Adipose tissue (tissue), 3 donors: Measurements from ENCODE around the gene ABCA1. TPM values are rescaled to one million over a fixed set of nuclear protein-coding genes. Genes with fewer than 3 reads are reported as not detected.
"Not testable (repeated sequence)": the region's sequence is repeated elsewhere in the genome, so short reads cannot be mapped to it uniquely, and the experiment has no call there.

Experiments used
- H3K27ac ChIP-seq: one replicate; pipeline ENCODE4 v1.5.1; 2013; ENCODE audit warnings: low read depth, low read length
- WGBS, 3 donors: extraction: QIAGEN DNeasy Blood & Tissue Kit; methylation state at CpG; one replicate each; pipeline ENCODE4 v1.1.7; 2013; 5-methylcytosine and 5-hydroxymethylcytosine counted together
- polyA plus RNA-seq, 3 donors: library from polyadenylated mRNA; stranded (reverse); fragments of 200-250 nt; gene quantifications; one replicate each; pipeline ENCODE4 v1.2.3, GENCODE V29; 2013
- donor health status: healthy with polysubstance abuse.
- donor health status: Bipolar disorder and iron deficiency.
- donor health status: healthy.

ABCA1 gene
- polyA plus RNA-seq, 3 donors = 2.8 to 38.1 (median 14.4) TPM

DNA sequence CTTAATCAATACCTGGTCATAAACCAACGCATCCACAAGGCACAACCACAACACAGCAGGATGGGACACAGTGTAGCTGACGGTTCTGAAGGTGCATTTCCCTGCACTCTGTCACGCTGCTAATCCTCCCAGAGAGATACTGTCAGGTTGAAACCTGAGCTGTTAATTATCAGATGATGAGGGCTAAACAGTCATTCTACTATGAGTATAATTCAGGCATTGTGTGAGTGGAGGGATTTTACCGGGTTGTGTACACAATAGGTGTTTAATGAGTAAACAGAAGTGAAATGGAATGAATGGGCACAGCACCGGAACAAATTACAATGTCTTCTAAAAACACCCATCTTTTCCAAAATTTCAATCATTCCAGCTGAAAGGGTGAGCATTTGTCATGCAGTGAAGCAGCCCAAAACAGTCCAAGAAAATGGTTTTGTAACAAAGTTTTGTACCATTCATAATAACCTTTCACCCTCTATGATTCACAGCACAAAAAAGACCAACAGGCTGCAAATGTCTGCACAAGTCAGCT lies 71.5 kb downstream of the ABCA1 start:
- 29 to 87% (median 85%) methylated on average over 5 of the region's 5 CpGs for WGBS, 3 donors
- no peak overlapping the region for H3K27ac ChIP-seq

DNA sequence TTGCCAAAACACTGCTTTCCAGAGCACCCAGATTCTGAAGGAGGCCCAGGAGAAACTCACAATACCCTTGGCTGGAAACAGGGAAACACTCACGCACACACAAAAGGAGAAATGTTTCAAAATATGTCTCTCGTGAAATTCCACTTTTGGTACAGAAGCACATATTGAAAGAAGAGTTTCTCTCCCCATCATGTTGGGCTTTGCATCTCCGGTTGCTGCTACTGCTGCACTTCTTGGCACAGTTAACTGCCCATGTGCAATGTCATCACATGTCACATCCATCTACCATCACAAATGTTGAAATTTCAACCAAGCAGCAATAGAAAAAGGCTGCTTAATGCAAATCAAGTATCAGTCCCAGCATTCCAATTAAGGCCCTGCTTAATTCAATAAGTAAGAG lies 72.1 kb downstream of the ABCA1 start:
- H3K27ac ChIP-seq = no peak overlapping the region
- 65 to 91% (median 65%) methylated on average over 3 of the region's 3 CpGs for WGBS, 3 donors

DNA sequence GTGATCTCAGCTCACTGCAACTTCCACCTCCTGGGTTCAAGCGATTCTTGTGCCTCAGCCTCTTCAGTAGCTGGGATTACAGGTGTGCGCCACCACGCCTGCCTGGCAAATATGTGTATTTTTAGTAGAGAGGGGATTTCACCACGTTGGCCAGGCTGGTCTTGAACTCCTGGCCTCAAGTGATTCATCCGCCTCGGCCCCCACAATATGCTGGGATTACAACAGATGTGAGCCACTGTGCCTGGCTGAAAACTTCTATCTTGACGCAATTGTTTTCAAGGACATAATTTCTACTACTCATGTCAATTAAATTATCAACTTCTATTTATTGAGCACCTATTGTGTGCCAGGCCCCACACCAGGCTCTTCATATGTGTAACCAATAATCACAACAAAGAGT lies 72.7 kb downstream of the ABCA1 start:
- WGBS, 3 donors = 85 to 93% (median 91%) methylated on average over 7 of the region's 7 CpGs
- not testable (repeated sequence) for H3K27ac ChIP-seq

DNA sequence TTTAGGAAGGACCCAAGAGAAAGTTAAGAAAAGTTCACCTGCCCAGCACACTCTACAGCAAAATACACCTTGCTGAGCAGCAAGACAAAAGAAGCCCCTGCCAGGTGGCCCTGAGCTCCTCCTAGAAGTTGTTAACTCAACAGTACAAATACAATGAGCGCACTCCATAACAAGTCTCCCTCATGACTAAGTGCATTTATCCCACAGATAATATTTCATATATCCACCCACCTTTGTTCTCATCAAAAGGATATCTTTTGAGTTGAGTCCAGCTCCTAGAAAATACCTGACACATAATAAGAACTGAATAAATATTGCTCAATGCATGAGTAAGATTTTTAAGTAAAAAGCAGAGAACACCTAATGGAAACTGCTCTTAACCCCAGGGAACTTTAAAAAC lies 73.3 kb downstream of the ABCA1 start:
- H3K27ac ChIP-seq = no peak overlapping the region
- WGBS, 3 donors = 88 to 94% (median 89%) methylated on average over 1 of the region's 1 CpG

DNA sequence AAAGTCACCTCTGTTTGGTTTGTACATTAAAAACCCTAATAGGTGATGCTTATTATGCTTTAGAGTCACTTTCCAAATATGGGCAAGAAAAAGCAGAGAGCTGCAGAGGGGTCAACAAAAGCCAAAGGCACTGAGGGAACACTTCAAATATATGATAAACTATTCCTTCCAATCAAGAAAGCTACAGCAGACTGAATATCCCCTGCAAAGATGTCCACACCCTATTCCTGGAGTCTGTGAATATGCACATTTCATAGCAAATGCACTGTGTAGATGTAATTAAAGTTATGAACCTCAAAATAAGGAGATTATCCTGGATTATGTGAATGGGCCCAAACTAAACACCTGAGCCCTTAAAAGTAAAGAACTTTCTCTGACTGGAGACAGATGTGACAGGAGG lies 74.3 kb downstream of the ABCA1 start:
- no peak overlapping the region for H3K27ac ChIP-seq

DNA sequence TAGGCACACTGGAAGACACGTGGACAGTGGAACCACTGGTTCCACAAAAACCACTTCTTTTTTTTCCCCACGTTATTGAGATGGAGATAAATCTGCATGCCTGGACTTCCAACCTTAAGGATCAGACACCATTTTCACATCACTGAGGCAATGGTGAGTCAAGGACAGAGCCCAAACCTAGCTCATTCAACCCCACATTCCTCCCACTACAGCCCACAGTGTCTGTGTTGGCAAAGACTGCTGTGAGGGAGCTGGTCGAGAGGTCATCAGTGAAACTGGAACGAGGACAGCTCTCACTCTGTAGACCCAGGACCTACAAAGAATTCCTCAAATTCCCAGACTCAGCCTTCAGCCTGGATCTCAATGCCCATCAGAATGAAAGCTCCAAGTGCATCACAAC lies 74.8 kb downstream of the ABCA1 start:
- 70 to 81% (median 73%) methylated on average over 4 of the region's 4 CpGs for WGBS, 3 donors

DNA sequence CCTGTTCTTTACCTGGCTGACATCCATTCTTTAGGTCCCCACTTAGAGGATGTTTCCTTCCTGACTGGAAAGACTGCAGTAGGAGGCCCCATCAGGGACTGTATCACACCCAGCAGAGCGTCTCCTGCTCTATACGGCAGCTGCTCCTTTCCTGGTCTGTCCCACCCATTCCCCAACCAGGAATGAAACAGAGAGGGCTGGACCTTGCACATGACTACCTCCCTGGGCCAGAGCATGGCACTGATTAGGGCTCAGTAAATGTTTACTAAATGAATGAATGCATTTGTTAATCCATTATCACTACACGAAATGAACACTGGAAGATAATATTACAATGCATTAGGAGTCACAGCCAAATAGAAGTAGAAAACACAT lies 76.4 kb downstream of the ABCA1 start:
- 70 to 81% (median 80%) methylated on average over 3 of the region's 3 CpGs for WGBS, 3 donors

More for the DNA sequence above, 74.8 kb downstream of the ABCA1 start:
- no peak overlapping the region for H3K27ac ChIP-seq

DNA sequence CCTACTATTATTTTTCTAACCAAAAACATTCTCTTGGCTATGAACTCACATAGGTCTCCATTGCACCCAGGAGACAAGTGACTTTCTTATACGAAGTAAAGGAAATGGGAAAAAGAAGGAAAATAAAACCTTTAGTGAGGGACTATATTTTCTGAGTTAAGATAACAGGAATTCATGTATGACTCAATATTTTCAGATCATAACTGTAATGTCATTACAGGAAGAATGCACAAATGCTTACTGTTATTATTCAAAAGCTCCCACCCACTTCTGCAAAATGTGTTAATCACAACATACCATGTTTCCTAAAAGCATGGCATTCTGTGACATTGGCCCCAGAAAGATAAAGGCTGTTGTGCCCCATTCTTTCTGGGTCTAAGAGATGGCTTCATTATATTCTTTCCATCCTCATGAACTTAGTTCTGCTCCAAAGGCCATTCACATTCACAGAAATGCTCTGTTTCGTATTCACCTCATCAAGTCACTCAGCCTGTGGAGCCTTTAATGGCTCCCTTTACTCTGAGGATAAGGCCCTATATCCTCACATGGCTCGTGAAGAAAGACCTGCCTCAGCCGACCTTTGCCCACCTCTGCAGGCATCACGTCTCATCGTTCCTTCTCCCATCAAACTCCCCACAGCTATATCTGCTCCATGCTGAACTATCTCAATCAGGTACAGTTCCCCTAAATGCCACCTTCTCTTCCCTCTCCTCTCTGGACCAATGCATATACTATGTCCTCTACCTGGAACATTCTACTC lies 77.0 kb downstream of the ABCA1 start:
- 83 to 91% (median 86%) methylated on average over 6 of the region's 6 CpGs for WGBS, 3 donors

More for the DNA sequence above, 76.4 kb downstream of the ABCA1 start:
- H3K27ac ChIP-seq = no peak overlapping the region

DNA sequence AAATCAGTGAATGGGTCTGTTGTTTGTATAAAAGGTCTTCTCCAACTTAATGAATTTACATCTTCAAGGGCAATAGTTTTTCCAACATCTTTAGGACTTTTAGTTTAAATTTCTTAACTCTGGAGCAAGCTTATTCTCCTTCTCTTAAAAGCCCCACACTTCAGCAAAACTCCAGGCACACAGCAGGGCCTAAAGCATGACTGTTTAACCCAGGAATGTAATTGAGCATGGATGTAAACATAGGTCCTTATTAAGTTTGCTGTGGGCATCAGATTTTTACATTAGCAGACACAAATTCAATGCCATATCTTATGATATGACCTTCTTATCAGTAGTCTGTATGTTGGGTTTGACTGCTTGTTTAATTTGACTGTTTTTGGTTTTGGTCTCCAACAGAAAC lies 78.9 kb downstream of the ABCA1 start:
- no peak overlapping the region for H3K27ac ChIP-seq

More for the DNA sequence above, 77.0 kb downstream of the ABCA1 start:
- H3K27ac ChIP-seq = peak overlapping the region; percentile 43

DNA sequence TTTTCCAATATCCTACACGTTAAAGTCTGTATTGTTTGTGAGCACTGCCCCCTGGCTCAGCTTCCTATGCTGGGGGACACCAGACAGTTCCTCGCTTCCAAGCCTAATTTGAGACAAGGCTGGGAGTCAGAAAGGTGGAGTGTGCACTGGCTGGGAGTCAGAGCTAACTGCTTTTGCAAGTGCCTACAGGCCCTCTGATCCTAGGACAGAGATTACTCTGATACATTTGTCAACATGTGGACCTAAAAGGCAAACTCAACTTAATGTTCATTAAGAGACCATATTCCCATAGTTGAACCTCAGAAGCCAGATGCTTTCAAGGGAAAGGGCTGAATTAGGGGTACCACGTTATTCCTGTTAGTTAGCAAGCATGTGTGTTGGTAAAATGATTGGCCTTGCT lies 83.2 kb downstream of the ABCA1 start:
- 75 to 85% (median 82%) methylated on average over 3 of the region's 3 CpGs for WGBS, 3 donors
- no peak overlapping the region for H3K27ac ChIP-seq

DNA sequence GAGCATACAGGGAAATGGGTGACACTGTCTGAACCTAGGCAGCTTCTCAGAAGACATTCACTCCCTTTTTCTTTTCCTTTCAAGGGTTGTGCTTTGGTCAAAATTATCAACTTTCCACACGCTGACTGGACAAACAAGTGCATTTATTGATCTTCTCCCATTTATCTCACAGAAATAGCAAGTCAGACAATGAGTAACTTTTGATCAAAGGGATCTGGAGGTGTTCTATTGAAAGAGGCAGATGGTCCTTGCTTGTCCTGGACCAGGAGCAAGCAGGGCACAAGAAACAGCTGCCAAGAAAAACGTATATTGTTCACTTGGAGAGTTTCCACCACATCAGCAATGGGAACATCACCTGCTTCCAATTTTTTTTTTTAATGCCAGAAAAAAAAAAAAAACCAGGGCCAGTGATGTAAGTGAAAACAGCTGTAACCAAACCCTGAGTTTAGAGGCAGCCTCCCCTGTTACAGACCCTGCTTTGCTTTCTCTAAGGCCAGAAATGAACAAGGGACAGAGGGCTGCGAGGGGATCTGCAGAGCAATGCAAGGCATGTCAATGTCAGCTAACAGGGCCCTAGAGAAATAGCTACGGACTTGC lies 84.2 kb downstream of the ABCA1 start:
- WGBS, 3 donors = 47 to 76% (median 67%) methylated on average over 4 of the region's 4 CpGs
- no peak overlapping the region for H3K27ac ChIP-seq

DNA sequence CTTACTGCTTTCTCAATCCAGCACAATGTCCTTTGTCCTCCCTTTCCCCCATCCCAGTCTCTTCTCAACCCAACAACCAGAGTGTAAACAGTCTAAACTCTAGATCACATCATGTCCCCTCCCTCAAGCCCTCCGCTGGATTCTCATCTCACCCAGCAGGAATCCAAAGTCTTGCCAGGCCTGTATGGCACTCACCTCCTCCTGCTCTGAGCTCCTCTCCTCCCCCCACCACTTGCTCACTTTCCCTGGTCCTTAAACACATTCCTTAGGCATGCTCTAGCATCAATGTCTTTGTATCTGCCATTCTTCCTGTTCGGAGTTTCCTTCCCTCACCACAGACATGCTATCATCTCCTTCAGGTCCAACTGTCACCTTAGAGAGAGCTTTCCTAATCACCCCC lies 85.3 kb downstream of the ABCA1 start:
- H3K27ac ChIP-seq = no peak overlapping the region
- 89 to 95% (median 92%) methylated on average over 2 of the region's 2 CpGs for WGBS, 3 donors

DNA sequence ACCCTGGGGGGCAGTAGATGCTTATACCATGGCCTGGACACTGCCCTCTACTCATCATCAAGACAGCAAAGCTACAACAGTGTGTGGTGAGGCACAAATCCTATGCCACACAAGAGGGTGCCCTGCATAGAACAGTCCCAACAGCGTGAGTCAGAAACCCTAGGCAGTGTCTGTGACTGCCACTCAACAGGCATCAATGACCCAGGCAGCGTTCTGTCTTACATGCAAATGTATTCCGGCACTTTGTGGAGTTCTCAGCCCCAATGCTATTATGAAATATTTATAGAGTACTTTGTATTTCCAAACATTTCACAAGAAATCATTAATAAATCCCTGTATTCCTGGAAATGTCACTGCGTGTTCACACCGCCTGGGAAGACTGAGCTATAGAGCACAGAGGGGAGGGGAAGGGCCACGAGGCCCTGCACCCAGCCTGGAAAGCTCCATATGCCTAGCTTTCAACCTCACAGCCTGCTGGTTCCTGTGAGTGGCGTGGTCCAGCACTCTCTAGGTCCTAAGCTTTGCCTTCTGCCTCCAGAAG lies 86.3 kb downstream of the ABCA1 start:
- H3K27ac ChIP-seq = no peak overlapping the region
- 73 to 89% (median 86%) methylated on average over 7 of the region's 7 CpGs for WGBS, 3 donors

DNA sequence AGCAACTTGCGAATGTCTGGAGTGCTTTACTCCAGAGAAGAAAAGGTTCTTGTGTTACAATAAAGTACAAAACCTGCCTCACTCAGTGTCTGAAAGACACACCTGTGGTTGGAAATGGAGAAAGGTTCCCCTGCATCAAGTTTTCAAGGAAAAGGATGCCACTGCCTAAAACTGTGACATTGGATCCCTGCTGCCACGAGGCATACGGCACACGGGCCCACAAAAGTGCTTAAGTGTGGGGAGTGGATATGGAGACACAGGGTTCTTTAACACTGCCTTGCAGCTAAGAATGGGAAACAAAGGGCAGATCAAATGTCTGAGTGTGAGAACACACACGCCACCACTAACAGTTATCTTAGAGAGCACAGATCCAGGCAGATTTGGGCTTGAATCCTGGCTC lies 89.0 kb downstream of the ABCA1 start:
- WGBS, 3 donors = 83 to 96% (median 94%) methylated on average over 5 of the region's 5 CpGs
- no peak overlapping the region for H3K27ac ChIP-seq

DNA sequence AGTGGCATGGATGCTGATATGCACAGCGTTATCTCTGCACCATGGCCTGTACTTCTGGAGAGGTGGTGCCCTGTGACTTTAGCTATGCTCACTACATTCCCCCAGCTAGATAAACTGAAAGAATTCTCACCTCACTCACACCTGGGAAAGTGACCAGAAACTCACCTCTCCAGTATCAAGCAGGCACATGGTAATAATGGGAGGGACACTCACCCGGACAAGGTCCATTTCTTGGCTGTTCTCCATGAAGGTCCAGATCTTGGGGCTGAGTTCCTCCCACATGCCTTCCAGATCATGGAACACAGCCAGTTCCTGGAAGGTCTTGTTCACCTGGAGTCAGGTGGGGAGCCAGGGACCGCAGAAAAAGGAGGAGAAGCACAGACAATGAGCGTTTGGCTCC lies 91.2 kb downstream of the ABCA1 start:
- WGBS, 3 donors = 34 to 90% (median 81%) methylated on average over 4 of the region's 4 CpGs
- no peak overlapping the region for H3K27ac ChIP-seq

DNA sequence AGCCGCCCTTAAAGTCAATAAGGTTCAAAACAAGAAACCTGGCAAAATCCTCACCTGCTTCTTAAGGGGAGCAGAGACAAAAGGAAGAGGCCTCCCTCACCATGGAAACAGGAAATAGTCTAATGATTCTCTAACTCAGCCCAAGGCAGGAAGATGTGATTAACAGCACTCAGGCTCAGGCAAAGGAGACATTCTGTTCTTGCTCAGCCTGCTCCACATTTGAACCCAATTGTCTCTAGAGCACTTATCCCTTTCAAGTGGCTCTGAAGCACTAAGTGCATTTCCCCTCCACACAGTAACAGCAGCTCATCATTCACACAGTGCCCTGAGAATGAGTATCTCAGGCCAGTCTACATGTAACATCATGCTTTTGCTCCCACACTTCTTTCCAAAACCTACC lies 91.7 kb downstream of the ABCA1 start:
- 77 to 83% (median 80%) methylated on average over 1 of the region's 1 CpG for WGBS, 3 donors
- H3K27ac ChIP-seq = no peak overlapping the region

DNA sequence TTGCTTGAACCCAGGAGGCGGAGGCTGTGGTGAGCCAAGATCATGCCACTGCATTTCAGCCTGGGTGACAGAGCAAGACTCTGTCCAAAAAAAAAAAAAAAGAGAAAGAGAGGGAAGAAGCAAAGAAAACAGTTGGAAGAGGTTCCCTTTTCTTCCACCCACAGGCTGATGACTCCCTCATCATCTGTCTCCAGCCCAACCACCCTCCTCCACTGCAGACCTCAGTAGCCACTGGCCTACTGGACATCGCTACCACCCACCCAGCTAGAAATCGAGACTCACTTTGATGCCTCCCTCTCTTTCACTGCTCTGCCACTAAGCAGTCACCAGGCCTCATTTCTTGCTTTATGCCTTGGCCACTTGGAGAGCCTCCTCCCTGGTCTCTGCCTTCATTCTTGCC lies 92.8 kb downstream of the ABCA1 start:
- WGBS, 3 donors = 48 to 90% (median 57%) methylated on average over 3 of the region's 3 CpGs
- no peak overlapping the region for H3K27ac ChIP-seq

DNA sequence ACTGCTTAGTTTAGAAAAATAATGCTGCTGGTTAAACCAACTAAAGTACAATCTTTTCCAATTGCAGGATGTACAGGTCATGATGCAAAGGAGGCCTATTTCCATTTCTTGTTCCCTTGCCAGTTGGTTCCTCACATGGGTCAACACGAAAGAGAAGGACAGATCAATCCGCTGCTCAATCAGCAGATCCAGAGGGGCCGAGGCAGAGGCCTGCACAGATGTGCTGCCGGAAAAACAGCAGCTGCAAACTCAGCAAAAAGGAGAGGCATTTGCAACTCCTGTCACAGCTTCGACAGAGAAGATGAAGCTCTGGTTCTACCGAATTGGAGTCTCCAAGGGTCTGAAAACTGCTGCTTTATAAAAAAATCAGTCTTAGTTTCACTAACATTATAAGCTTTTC lies 94.3 kb downstream of the ABCA1 start:
- H3K27ac ChIP-seq = no peak overlapping the region
- 68 to 74% (median 74%) methylated on average over 6 of the region's 6 CpGs for WGBS, 3 donors

DNA sequence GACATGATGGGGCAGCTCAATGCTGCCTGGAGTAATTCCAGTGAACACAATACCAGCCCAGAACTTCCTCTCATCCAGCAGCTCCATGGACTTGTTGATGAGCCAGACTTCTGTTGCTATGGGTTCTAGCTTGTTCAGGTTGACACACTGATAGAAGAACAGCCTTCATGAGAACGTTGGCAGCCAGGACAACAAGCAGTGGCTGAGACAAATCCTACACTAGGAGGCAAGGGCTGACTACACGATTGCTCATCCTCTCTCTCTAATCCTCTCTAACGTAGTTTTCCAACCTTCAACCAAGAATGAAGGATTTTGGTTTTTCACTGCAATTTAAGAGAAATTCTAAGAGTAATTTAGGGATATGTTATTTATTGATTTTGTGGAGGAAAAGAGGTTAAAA lies 96.3 kb downstream of the ABCA1 start:
- H3K27ac ChIP-seq = no peak overlapping the region
- WGBS, 3 donors = 84 to 89% (median 89%) methylated on average over 3 of the region's 3 CpGs

DNA sequence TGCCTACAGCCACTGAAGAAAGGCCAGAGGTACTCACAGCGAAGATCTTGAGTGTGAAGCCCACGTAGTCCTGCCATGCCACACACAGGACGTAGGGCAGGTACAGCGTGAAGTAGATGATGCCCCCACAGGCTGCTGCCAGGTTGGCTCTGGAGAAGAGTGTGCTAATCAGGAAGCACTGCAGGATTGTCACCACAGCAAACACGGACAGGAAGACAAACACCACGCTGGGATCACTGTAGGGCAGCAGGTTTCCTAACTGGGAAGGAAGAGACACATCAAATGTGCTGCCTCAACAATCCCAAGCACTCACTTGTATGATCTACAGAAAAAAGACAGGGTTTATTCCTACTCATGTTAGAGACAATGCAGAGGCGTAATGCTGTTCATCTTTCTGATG lies 101.0 kb downstream of the ABCA1 start:
- no peak overlapping the region for H3K27ac ChIP-seq
- 78 to 84% (median 80%) methylated on average over 7 of the region's 7 CpGs for WGBS, 3 donors
